ENCODE results near the gene PSMA2. TPM values are rescaled to one million over a fixed set of nuclear protein-coding genes. Genes with fewer than 3 reads are reported as not detected.
"Not testable (repeated sequence)": the region's sequence is repeated elsewhere in the genome, so short reads cannot be mapped to it uniquely, and the experiment has no call there.

The PSMA2 gene
- total and polyA plus RNA-seq, 2 donors (not counting 3 experiments of a cell fraction or from before 2014, with no cell fraction given): 107 to 118 TPM

DNA sequence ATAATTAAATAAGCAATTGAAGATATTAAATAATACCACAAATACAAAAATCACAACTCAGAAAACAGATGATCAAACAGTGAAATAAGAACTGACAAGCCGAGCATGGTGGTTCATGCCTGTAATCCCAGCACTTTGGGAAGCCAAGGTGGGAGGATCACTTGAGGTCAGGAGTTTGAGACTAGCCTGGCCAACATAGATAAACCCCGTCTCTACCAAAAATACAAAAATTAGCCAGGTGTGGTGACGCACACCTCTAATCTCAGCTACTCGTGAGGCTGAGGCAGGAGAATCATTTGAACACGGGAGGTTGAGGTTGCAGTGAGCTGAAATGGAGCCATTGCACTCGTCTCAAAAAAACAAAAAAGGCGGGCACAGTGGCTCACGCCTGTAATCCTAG is 46.8 kb downstream of the PSMA2 start:
- DNase-seq (ENCODE audit: low read depth, low spot score); dilution Hi-C loops (cut with MboI; ENCODE audit: extremely low pct_ligation_motif_present, low sequenced_read_pairs); FAIRE-seq: not testable (repeated sequence)

GRCh38 chr7:42883950-42884349 is 48.0 kb downstream of the PSMA2 start:
- DNase-seq (ENCODE audit: low read depth, low spot score) (no peak), FAIRE-seq (no peak)
- peaks cover 6% of the 10 kb centered on the region for H3K4me1 ChIP-seq (ENCODE audit: control insufficient read depth, extremely low read depth, insufficient read depth, low read length)
- no peaks in the 10 kb centered on the region for H3K79me2 ChIP-seq (ENCODE audit: control insufficient read depth, insufficient read depth, low read length)
- H2AFZ ChIP-seq (ENCODE audit: low read depth, low read length): no peak overlapping the region
- dilution Hi-C loops (cut with MboI; ENCODE audit: extremely low pct_ligation_motif_present, low sequenced_read_pairs): no loop called here
- H3K9me1 ChIP-seq (replicated peaks; ENCODE audit: control insufficient read depth, extremely low read depth, insufficient read depth, low read length): no peaks in the 10 kb centered on the region
- no peak for TF ChIP-seq FOS (IDR thresholded peaks at IDR 0.05; ENCODE audit: borderline replicate concordance, insufficient read depth, low read length)
- TF ChIP-seq EZH2 (IDR thresholded peaks at IDR 0.05; ENCODE audit: borderline replicate concordance, low read depth, low read length, severe bottlenecking): no peak
- no peak for TF ChIP-seq GATA2 (IDR thresholded peaks at IDR 0.05; ENCODE audit: insufficient read depth, insufficient read length, low read depth, low read length)
- no peak for TF ChIP-seq POLR2A (IDR thresholded peaks at IDR 0.05; ENCODE audit: low read depth, low read length)
- no peak for TF ChIP-seq MYC (IDR thresholded peaks at IDR 0.05; ENCODE audit: low read depth, low read length)
- no peak for TF ChIP-seq CTCF (IDR thresholded peaks at IDR 0.05; ENCODE audit: extremely low read depth in 1 of 2, insufficient read depth in 1 of 2, low read depth in 1 of 2, low read length in 2 of 2)
- no peak for TF ChIP-seq MAX (IDR thresholded peaks at IDR 0.05; ENCODE audit: insufficient read depth, insufficient read length)
- TF ChIP-seq POLR2AphosphoS5 (IDR thresholded peaks at IDR 0.05; ENCODE audit: insufficient read depth, low read depth, low read length): no peak
- TF ChIP-seq JUN (IDR thresholded peaks at IDR 0.05; ENCODE audit: borderline replicate concordance, insufficient read depth, insufficient read length, low read depth): no peak
- H3K4me3 ChIP-seq (replicated peaks in 1 of 3; ENCODE audit: insufficient read depth in 1 of 3, low read depth in 1 of 3, low read length in 3 of 3): no peak overlapping the region
- CTCF ChIA-PET: interaction anchor here (1.5 to 3.8 kb wide), 3 partner anchors 41 to 943 kb away, joined by 4 to 20 read pairs (median 4); no protein-coding TSS in a partner anchor
- intact Hi-C loops (cut with micrococcal nuclease): no loop called here
- no peaks in the 10 kb centered on the region for H3K36me3 ChIP-seq (ENCODE audit: control insufficient read depth in 2 of 2, extremely low read depth in 1 of 2, insufficient read depth in 2 of 2, low read length in 2 of 2)
- POLR2A ChIA-PET: no interaction called here
- no TSS peak for BruUV-seq (replicated peaks)
- no peak overlapping the region for H3K4me2 ChIP-seq (ENCODE audit: insufficient read depth, low read length)
- H4K20me1 ChIP-seq (replicated peaks; ENCODE audit: control insufficient read depth, extremely low read depth, insufficient read depth, low read length): no peaks in the 10 kb centered on the region
- no peaks in the 10 kb centered on the region for H3K9me3 ChIP-seq (replicated peaks; ENCODE audit: control insufficient read depth, insufficient read depth, low read length)
- no peak overlapping the region for H3K27ac ChIP-seq (ENCODE audit: insufficient read depth, low read depth, low read length)
- peaks cover 1 to 8% of the 10 kb centered on the region in 2 experiments for H3K27me3 ChIP-seq (ENCODE audit: control insufficient read depth in 2 of 2, insufficient read depth in 2 of 2, low read length in 2 of 2)
- H3K9ac ChIP-seq (replicated peaks; ENCODE audit: extremely low read depth, insufficient read depth, low read length): no peak overlapping the region

More for the DNA sequence above, 46.8 kb downstream of the PSMA2 start:
- H3K79me2 ChIP-seq (ENCODE audit: control insufficient read depth, insufficient read depth, low read length); H3K4me3 ChIP-seq (replicated peaks in 1 of 3; ENCODE audit: insufficient read depth in 1 of 3, low read depth in 1 of 3, low read length in 3 of 3); H3K4me1 ChIP-seq (ENCODE audit: control insufficient read depth, extremely low read depth, insufficient read depth, low read length); H3K9me1 ChIP-seq (replicated peaks; ENCODE audit: control insufficient read depth, extremely low read depth, insufficient read depth, low read length); BruUV-seq (replicated peaks); H3K4me2 ChIP-seq (ENCODE audit: insufficient read depth, low read length); H2AFZ ChIP-seq (ENCODE audit: low read depth, low read length); H4K20me1 ChIP-seq (replicated peaks; ENCODE audit: control insufficient read depth, extremely low read depth, insufficient read depth, low read length); intact Hi-C loops (cut with micrococcal nuclease); H3K27ac ChIP-seq (ENCODE audit: insufficient read depth, low read depth, low read length); H3K27me3 ChIP-seq (ENCODE audit: control insufficient read depth in 2 of 2, insufficient read depth in 2 of 2, low read length in 2 of 2); H3K9ac ChIP-seq (replicated peaks; ENCODE audit: extremely low read depth, insufficient read depth, low read length); H3K36me3 ChIP-seq (ENCODE audit: control insufficient read depth in 2 of 2, extremely low read depth in 1 of 2, insufficient read depth in 2 of 2, low read length in 2 of 2); H3K9me3 ChIP-seq (replicated peaks; ENCODE audit: control insufficient read depth, insufficient read depth, low read length); POLR2A ChIA-PET: not testable (repeated sequence)
- CTCF ChIA-PET: interaction anchor here (0.8 to 3.8 kb wide), 3 partner anchors 9 to 944 kb away, joined by 3 to 20 read pairs (median 6); no protein-coding TSS in a partner anchor
